HG03039 (cell line): Measurements from ENCODE around the gene VPREB3.
A peak's percentile ranks its signal among the peaks of the same experiment; 100 is the strongest.

Source experiments
- ATAC-seq: cut with Tn5 transposase; IDR thresholded peaks from one replicate; pipeline ENCODE4 v1.9.1; 2021; ENCODE audit warnings: mild to moderate bottlenecking, moderate library complexity; ENCODE audit not compliant: unreplicated experiment

Gene VPREB3

DNA sequence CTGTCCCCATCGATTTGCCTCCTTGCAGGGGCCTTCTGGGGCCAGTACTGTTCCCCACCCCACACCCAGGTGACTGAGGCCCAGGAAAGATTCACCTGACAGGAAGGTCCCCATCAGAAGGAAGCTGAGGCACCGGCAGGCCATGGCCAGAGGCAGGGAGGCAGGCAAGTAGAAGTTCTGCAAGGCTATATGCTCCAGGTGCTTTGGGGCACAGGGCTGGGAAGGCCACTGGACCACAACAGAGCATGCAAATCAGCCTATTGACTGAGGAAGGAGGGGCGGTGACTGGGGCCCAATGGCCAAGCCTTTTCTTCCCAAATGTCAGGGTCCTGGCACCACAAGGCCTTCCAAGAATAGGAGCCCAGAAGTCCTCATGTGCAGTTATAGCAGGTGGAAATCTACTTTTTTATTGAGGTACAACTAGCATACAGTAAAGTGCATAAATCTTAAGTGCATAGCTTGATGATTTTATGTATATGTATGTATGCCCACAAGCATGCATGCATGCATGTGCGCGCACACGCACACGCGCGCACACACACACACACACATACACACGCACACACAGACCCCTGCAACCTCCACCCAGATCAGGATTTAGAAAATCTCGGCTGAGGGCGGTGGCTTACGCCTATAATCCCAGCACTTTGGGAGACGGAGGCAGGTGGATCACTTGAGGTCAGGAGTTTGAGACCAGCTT lies at the start of gene VPREB3:
Gene VPREB3 (minus strand): TSS at position 206 of the 700 bp plus-strand sequence. CDS start 62 bp downstream, at position 144.
- ATAC-seq, result no peak

GRCh38 chr22:23803001-23803819 lies 49.0 kb upstream of the VPREB3 start:
- ATAC-seq, result no peak

DNA sequence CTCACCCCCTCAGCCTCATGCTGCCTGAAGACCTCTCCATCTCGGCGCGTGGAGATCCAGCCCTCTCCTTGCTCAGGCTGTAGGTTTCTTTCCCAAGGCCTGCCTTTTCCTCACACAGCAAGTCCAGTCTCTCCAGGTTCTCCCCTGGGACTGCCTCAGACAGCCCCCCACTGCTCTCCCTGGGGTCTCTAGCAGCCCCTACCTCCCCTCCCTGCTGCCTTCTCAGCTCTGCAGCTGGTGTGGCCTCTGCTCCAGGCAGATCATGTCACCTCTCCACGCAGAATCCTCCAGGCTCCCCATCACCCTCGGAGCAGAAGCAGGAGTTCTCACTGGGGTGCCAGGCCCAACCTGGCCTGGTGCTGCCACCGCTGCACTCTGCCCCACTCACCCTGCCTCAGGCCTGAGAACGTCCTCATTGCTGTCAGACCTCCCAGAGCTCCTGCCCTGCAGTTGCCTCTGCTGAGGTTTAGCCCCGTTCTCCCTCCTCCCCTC lies 47.7 kb upstream of the VPREB3 start:
- no peak for ATAC-seq

DNA sequence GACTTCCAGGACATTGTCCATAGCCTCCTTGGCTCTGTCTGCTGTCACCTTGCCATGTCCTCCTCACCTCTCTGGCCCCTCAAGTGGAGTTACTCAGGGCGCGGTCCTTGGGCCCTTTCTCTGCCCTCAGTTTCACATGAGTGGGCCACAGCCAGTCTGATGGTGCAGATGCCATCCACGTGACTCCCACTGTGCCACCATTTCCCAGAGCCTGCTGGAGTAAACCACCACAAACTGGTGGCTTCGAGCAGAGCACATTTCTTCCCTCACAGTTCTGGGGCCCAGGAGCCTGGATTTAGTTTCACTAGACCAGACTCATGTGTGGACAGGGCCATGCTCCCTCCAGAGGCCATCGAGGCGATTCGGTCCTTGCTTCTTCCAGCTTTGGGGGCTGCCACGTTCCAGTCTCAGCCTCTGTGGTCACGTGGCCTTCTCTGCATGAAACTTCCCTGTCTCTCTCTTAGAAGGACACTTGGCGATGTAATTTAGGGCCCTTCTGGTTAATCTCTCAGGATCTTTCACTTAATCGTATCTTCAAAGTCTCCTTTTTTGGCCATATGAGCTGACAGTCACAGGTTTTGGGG lies 47.1 kb upstream of the VPREB3 start:
- ATAC-seq, result no peak

DNA sequence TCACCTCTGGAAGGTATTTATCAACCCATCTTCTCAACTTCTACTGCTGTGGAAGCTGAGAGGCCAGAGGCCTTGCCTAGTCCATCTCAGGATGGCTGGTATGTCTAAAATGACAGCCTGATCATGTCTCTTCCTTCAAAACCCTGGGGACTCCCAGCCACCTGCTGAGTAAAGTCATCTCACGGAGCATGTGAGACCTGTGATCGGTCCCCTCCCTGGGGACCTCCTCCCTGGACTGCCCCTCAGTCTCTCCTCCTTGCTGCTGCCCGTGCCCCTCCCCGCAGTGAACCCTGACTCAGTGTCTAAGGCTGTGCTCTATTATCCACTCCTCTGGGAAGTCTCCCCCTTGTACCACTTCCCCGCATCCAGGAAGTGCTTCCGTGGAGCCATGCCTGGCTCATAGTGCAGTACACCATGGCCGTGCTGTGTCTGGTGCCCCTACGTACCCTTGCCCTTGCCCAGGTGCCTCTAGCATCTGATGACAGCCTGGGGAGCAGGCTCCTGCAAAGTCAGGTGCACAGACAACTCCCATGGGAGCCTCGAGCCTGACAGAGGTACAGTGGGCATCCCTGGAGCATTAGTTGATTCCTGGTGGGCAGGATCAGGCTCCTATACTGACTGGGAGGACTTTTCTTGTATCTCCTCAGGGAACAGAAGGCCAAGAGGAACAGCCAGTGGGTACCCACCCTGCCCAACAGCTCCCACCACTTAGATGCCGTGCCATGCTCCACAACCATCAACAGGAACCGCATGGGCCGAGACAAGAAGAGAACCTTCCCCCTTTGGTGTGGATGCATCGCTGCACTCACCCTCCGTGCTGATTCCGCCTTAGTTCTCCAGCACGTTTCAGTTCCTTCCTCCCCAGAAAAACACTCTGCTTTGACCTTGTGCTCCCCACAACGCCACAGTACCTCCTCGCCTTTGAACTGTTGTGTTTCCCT lies 46.3 kb upstream of the VPREB3 start:
- ATAC-seq, result no peak

GRCh38 chr22:23796461-23796860 lies 42.2 kb upstream of the VPREB3 start:
- ATAC-seq, result no peak

- ATAC-seq, result no peak
These were observed 39.1 kb upstream of the VPREB3 start for GRCh38 chr22:23793326-23793725.

GRCh38 chr22:23791738-23792645 lies 37.8 kb upstream of the VPREB3 start:
- ATAC-seq, result no peak

- ATAC-seq, result no peak
These were observed 36.9 kb upstream of the VPREB3 start for GRCh38 chr22:23790819-23791737.

GRCh38 chr22:23789638-23790037 lies 35.4 kb upstream of the VPREB3 start:
- no peak for ATAC-seq

- ATAC-seq, result no peak
These were observed 34.9 kb upstream of the VPREB3 start for GRCh38 chr22:23789121-23789520.

GRCh38 chr22:23787910-23788309 lies 33.7 kb upstream of the VPREB3 start:
- ATAC-seq, result no peak

- no peak for ATAC-seq
These were observed 33.3 kb upstream of the VPREB3 start for GRCh38 chr22:23787600-23787896.

DNA sequence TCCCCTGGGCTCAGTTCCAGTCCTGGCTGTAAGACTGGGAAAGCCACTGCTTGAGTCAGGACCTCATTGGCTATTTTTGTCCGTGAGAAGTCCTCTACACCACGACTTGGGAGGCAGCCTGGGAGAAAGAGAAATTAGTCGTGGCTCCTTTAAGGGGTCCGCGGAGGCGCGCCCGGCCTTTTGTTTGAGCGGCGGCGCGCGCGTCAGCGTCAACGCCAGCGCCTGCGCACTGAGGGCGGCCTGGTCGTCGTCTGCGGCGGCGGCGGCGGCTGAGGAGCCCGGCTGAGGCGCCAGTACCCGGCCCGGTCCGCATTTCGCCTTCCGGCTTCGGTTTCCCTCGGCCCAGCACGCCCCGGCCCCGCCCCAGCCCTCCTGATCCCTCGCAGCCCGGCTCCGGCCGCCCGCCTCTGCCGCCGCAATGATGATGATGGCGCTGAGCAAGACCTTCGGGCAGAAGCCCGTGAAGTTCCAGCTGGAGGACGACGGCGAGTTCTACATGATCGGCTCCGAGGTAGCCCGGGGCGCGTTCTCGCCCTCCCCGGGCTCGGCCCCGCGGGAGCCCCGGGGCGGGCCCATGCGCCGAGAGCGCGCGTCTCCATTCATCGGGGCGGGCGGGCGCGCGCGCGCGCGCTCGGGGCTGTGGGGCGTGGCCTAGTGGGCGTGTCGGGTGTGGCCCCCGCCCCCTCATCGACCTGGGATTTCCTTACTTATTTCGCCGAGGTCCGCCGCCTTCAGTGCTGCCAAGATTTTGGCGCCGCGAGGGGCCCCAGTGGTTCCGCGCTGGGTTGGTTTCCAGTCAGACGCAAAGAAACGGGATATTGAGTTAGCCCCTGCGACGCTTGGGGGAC lies 32.8 kb upstream of the VPREB3 start, which contains the start of gene SMARCB1:
Gene SMARCB1 (plus strand): TSS at position 215 of the 848 bp plus-strand sequence. CDS start 204 bp downstream, at position 419.
- ATAC-seq, result peak; percentile 65

DNA sequence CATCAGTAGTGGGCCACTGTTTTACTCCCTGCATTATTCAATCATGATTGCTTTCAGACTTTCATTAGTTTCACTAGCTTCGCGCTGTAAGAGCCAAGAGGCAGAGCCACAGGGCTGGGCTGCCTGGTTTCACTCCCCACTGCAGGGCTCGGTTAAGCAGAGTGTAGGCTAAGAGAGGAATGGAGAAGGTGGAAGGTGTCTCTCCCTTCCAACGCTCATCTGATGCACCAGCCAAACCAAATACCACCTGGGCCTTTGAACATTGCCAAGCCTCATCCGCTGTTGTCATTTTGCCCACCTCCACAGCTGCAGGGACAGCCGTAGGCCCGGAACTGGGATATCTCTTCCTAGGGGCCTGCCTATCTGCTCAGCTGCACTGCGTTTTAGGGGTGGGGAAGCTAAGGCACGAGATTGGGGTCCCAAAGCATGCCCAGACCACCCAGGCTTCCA lies 32.1 kb upstream of the VPREB3 start:
- ATAC-seq, result no peak

- ATAC-seq, result no peak
These were observed 30.0 kb upstream of the VPREB3 start for GRCh38 chr22:23784215-23784732.
